DOHH2 (cell line): ENCODE data around the gene ADAMTS2.

Experiments
- H3F3A ChIP-seq: fragments of 200-600 bp; sonication (generic), shearing (Covaris generic); 2 replicates; pipeline ENCODE4 v1.6.0; 2016; ENCODE audit warnings: antibody characterized with exemption, mild to moderate bottlenecking; ENCODE audit not compliant: control insufficient read depth, insufficient read depth
- H3K27ac ChIP-seq: fragments of 200-600 bp; sonication (generic); 2 replicates; pipeline ENCODE4 v1.5.1; 2014; ENCODE audit warnings: low read depth, mild to moderate bottlenecking, low read length, moderate library complexity
- H3K27me3 ChIP-seq: fragments of 200-600 bp; sonication (generic); 2 replicates; pipeline ENCODE4 v1.6.1; 2014; ENCODE audit warnings: mild to moderate bottlenecking, low read length, mixed read lengths; ENCODE audit not compliant: control insufficient read depth
- H3K36me3 ChIP-seq: fragments of 200-600 bp; sonication (generic); 2 replicates; pipeline ENCODE4 v1.6.1; 2014; ENCODE audit warnings: mild to moderate bottlenecking, low read length, moderate library complexity, mixed read lengths; ENCODE audit not compliant: control insufficient read depth
- H3K4me1 ChIP-seq: fragments of 200-600 bp; sonication (generic); 2 replicates; pipeline ENCODE4 v1.6.1; 2014; ENCODE audit warnings: mild to moderate bottlenecking, low read length, mixed read lengths; ENCODE audit not compliant: control insufficient read depth
- H3K4me2 ChIP-seq: fragments of 200-600 bp; sonication (generic); 2 replicates; pipeline ENCODE4 v1.6.0; 2014; ENCODE audit warnings: mild to moderate bottlenecking, low read length, moderate library complexity
- H3K4me3 ChIP-seq: fragments of 200-600 bp; sonication (generic); 2 replicates; pipeline ENCODE4 v1.5.1; 2014; ENCODE audit warnings: mild to moderate bottlenecking, low read length, mixed read lengths
- H3K79me2 ChIP-seq: fragments of 200-600 bp; sonication (generic); 2 replicates; pipeline ENCODE4 v1.6.1; 2014; ENCODE audit warnings: mild to moderate bottlenecking, low read length, mixed read lengths; ENCODE audit not compliant: control insufficient read depth
- H3K9me2 ChIP-seq: fragments of 200-600 bp; sonication (generic); replicated peaks from 2 replicates; pipeline ENCODE4 v1.6.1; 2014; ENCODE audit warnings: mild to moderate bottlenecking, low read length, mixed read lengths; ENCODE audit not compliant: control insufficient read depth
- H3K9me3 ChIP-seq: fragments of 200-600 bp; sonication (generic); 2 replicates; pipeline ENCODE4 v1.6.1; 2014; ENCODE audit warnings: antibody characterized with exemption, low read length, mixed read lengths; ENCODE audit not compliant: control insufficient read depth, insufficient read depth
- H4K20me1 ChIP-seq: fragments of 200-600 bp; sonication (generic); 2 replicates; pipeline ENCODE4 v1.6.0; 2014; ENCODE audit warnings: low read depth, mild to moderate bottlenecking, antibody characterized with exemption, low read length, moderate library complexity; ENCODE audit not compliant: control insufficient read depth, insufficient read depth
- EZH2phosphoT487 ChIP-seq: fragments of 200-600 bp; sonication (generic); IDR thresholded peaks from 2 replicates; pipeline ENCODE4 v1.6.1; 2017; ENCODE audit warnings: borderline replicate concordance, mild to moderate bottlenecking, antibody characterized with exemption, low read length, moderate library complexity, mixed read lengths
- TF ChIP-seq, protein P1 (sequence below): fragments of 200-600 bp; sonication (generic); IDR thresholded peaks from one replicate; pipeline ENCODE4 v1.5.1; 2014; ENCODE audit warnings: antibody characterized with exemption, mild to moderate bottlenecking, low read depth, low read length; ENCODE audit not compliant: poor library complexity, severe bottlenecking

The ADAMTS2 gene

DNA sequence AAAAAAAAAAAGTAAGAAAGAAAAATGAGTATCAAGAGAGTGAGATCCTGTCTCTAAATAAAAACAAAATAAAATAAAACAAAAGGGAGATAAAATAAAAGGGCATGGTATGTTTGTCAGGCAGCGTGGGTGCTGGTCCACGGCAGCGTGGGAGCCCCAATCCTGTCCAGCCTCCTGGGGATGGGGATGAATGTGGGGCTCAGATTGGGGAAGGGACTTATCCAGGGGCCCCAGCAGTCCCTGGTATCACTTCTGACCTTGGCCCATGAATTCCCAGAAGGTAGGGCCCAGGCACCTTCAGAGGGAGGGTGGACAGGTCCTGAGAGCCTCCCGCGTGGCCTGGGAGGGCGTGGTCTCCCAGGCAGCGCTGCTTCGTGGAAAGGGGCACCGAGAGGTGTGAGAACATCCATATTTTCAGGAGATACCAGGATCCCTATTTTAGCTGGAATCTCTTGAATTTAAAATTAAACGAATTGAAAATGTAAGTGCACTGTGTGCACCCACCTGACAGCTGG, 213.9 kb downstream of the ADAMTS2 start:
- H3K27ac ChIP-seq = no peak overlapping the region
- H3K9me2 ChIP-seq = no peaks in the 10 kb centered on the region
- no peaks in the 10 kb centered on the region for H4K20me1 ChIP-seq
- H3K79me2 ChIP-seq = no peaks in the 10 kb centered on the region
- TF ChIP-seq EZH2phosphoT487 = no peak
- no peaks in the 10 kb centered on the region for H3K4me1 ChIP-seq
- no peaks in the 10 kb centered on the region; the same call in 1 of the 2 replicates for H3K9me3 ChIP-seq
- H3F3A ChIP-seq = no peaks in the 10 kb centered on the region
- H3K4me2 ChIP-seq = no peak overlapping the region
- no peak overlapping the region for H3K4me3 ChIP-seq
- no peaks in the 10 kb centered on the region for H3K36me3 ChIP-seq
- no peaks in the 10 kb centered on the region for H3K27me3 ChIP-seq

DNA sequence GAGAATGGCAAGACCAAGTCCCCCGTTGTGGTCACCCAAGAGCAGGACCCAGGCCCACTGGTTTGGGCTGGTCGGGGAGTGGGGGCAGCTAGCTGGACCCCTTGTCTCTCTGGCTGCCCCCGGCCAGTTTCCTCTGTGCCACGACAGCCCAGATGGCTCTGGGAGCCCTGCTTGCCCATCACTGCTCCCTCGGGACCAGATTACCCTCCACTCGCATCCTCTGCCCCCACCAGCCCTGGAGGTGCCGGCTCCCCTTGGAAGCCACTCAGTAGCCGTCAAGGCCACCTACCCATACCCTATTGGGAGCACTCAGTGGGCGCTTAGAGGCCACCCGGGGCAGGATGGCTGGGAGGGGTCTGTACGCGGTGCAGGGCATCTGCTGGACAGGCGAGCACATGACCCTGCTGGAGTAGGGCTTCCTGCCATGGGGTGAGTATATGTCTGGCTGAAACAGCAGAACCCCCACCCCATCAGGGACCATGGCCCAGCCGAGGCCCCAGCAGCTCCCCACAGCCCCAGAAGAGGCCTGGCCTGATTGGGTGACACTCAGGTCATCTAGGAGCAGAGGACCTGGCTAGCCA, 215.1 kb downstream of the ADAMTS2 start:
- no peaks in the 10 kb centered on the region for H3K79me2 ChIP-seq
- no peaks in the 10 kb centered on the region for H3K36me3 ChIP-seq
- no peaks in the 10 kb centered on the region for H3K27me3 ChIP-seq
- no peaks in the 10 kb centered on the region for H3K4me1 ChIP-seq
- no peaks in the 10 kb centered on the region for H3K9me2 ChIP-seq
- no peaks in the 10 kb centered on the region for H3F3A ChIP-seq
- TF ChIP-seq EZH2phosphoT487 = no peak
- H3K9me3 ChIP-seq = peaks cover 3% of the 10 kb centered on the region; the same call in 1 of the 2 replicates
- no peaks in the 10 kb centered on the region for H4K20me1 ChIP-seq
- H3K27ac ChIP-seq = no peak overlapping the region
- no peak overlapping the region for H3K4me2 ChIP-seq
- H3K4me3 ChIP-seq = no peak overlapping the region

DNA sequence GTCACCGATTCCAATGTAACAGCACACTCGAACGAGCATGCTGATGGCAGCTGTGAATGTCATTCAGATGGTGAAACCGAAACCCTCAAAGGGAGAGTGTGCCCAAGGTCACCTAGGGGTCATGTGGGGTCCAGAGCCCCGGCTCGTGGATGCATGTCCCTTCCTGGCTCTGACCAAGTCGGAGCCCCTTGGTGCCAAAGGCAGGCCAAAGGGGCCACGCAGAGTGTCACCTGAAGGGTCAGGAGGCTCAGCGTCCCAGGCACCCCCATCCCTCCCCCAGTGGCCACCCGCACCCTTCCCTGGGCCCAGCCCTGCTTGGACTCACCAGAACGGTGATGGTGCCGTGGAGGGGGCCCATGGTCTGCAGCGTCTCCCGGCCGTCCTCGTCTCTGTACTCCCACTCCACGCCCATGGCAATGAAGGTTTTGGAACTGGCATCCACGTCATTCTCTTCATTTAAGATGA, 215.6 kb downstream of the ADAMTS2 start:
- TF ChIP-seq, protein P1, sequence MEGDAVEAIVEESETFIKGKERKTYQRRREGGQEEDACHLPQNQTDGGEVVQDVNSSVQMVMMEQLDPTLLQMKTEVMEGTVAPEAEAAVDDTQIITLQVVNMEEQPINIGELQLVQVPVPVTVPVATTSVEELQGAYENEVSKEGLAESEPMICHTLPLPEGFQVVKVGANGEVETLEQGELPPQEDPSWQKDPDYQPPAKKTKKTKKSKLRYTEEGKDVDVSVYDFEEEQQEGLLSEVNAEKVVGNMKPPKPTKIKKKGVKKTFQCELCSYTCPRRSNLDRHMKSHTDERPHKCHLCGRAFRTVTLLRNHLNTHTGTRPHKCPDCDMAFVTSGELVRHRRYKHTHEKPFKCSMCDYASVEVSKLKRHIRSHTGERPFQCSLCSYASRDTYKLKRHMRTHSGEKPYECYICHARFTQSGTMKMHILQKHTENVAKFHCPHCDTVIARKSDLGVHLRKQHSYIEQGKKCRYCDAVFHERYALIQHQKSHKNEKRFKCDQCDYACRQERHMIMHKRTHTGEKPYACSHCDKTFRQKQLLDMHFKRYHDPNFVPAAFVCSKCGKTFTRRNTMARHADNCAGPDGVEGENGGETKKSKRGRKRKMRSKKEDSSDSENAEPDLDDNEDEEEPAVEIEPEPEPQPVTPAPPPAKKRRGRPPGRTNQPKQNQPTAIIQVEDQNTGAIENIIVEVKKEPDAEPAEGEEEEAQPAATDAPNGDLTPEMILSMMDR = no peak
- TF ChIP-seq EZH2phosphoT487 = no peak
- H3K79me2 ChIP-seq = no peaks in the 10 kb centered on the region

DNA sequence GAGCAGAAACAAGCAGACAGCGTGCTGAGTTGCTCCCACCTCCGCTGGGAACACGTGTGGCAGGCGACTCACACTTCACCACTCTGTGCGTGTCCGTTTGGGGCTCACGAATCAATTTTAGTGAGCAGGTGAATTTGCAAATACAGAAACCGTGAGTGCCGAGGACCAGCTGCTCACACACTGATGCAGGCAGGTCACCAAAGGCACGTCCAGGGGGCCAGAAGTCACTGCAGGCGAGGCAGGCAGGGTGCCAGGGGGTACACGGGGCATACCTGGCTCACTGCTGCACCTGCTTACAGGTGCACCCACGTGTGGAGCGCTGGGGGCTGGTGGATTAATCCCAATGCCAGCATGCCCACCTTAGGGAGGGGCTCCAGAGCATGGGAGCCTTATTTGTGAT, 216.3 kb downstream of the ADAMTS2 start:
- Histone ChIP-seq H3K27me3 (no peaks in the 10 kb centered on the region), H3K36me3 (no peaks in the 10 kb centered on the region)

More for the DNA sequence above, 215.6 kb downstream of the ADAMTS2 start:
- H3K4me2 ChIP-seq = no peak overlapping the region
- no peak overlapping the region for H3K4me3 ChIP-seq
- H3F3A ChIP-seq = no peaks in the 10 kb centered on the region
- no peaks in the 10 kb centered on the region for H4K20me1 ChIP-seq
- H3K4me1 ChIP-seq = no peaks in the 10 kb centered on the region
- no peaks in the 10 kb centered on the region for H3K27me3 ChIP-seq
- H3K9me2 ChIP-seq = no peaks in the 10 kb centered on the region
- H3K9me3 ChIP-seq = peaks cover 8% of the 10 kb centered on the region; the same call in 1 of the 2 replicates
- no peak overlapping the region for H3K27ac ChIP-seq
- H3K36me3 ChIP-seq = no peaks in the 10 kb centered on the region

More for the DNA sequence above, 216.3 kb downstream of the ADAMTS2 start:
- Histone ChIP-seq H3K4me2 (no peak overlapping the region), H3K4me1 (no peaks in the 10 kb centered on the region), H3K27ac (no peak overlapping the region), H3K79me2 (no peaks in the 10 kb centered on the region), H3K9me2 (no peaks in the 10 kb centered on the region), H3K4me3 (no peak overlapping the region), H4K20me1 (no peaks in the 10 kb centered on the region), H3F3A (no peaks in the 10 kb centered on the region), H3K9me3 (peaks cover 11% of the 10 kb centered on the region; the same call in 1 of the 2 replicates)
- no peak for TF ChIP-seq EZH2phosphoT487
- TF ChIP-seq, protein P1 = no peak
